Breast epithelium (tissue), 3 donors: ENCODE measurements around the gene UMODL1.

Experiments used
- CTCF ChIP-seq, 3 donors: fragments of 450-650 bp; IDR thresholded peaks; one replicate each; pipeline ENCODE4 v1.5.1; 2016 to 2017; ENCODE audit warnings: antibody characterized with exemption in 3 of 3, mild to moderate bottlenecking in 3 of 3, moderate library complexity in 3 of 3
- POLR2A ChIP-seq: fragments of 450-650 bp; IDR thresholded peaks from one replicate; pipeline ENCODE4 v1.6.1; 2016; ENCODE audit warnings: antibody characterized with exemption, mild to moderate bottlenecking, moderate library complexity
- POLR2AphosphoS5 ChIP-seq, 3 donors: sonication (generic); formaldehyde crosslinking; IDR thresholded peaks; one replicate each; pipeline ENCODE4 v1.6.1; 2017; ENCODE audit warnings: antibody characterized with exemption in 3 of 3

GRCh38 chr21:42038826-42039425, 32.2 kb upstream of the UMODL1 start:
- no peak for TF ChIP-seq CTCF (IDR thresholded peaks at IDR 0.05)
- TF ChIP-seq POLR2AphosphoS5 (IDR thresholded peaks at IDR 0.05), result no peak
- no peak for TF ChIP-seq POLR2A
